NT2/D1 (cell line): ENCODE data around the gene HAAO.

Experiments
- DNase-seq: peaks from one replicate; pipeline ENCODE4 v3.0.0-alpha.2; 2011; ENCODE audit warnings: low read depth, low spot score
- H3K27me3 ChIP-seq: 2 replicates; pipeline ENCODE4 v1.6.0; 2011; ENCODE audit warnings: mild to moderate bottlenecking; ENCODE audit not compliant: insufficient read length, insufficient read depth
- H3K36me3 ChIP-seq: 2 replicates; pipeline ENCODE4 v1.6.1; 2011; ENCODE audit warnings: mild to moderate bottlenecking, low read length, mixed read lengths; ENCODE audit not compliant: insufficient read depth, insufficient read length
- H3K4me1 ChIP-seq: 2 replicates; pipeline ENCODE4 v1.5.1; 2011; ENCODE audit not compliant: insufficient read depth, insufficient read length
- H3K4me3 ChIP-seq: 2 replicates; pipeline ENCODE4 v1.5.1; 2011; ENCODE audit warnings: low read depth; ENCODE audit not compliant: insufficient read length
- H3K9ac ChIP-seq: 2 replicates; pipeline ENCODE4 v1.6.0; 2011; ENCODE audit warnings: low read depth; ENCODE audit not compliant: insufficient read length
- H3K9me3 ChIP-seq: 2 replicates; pipeline ENCODE4 v1.5.1; 2011; ENCODE audit warnings: mild to moderate bottlenecking, low read length; ENCODE audit not compliant: insufficient read depth
- SUZ12 ChIP-seq: IDR thresholded peaks from 2 replicates; pipeline ENCODE4 v1.6.1; 2011; ENCODE audit not compliant: insufficient read length, insufficient read depth; ENCODE audit errors: extremely low read depth
- YY1 ChIP-seq: IDR thresholded peaks from 2 replicates; pipeline ENCODE4 v1.6.1; 2011; ENCODE audit not compliant: insufficient read length, insufficient read depth
- ZNF274 ChIP-seq: IDR thresholded peaks from 2 replicates; pipeline ENCODE4 v1.6.1; 2011; ENCODE audit warnings: mild to moderate bottlenecking, low read depth, low read length

HAAO gene

DNA sequence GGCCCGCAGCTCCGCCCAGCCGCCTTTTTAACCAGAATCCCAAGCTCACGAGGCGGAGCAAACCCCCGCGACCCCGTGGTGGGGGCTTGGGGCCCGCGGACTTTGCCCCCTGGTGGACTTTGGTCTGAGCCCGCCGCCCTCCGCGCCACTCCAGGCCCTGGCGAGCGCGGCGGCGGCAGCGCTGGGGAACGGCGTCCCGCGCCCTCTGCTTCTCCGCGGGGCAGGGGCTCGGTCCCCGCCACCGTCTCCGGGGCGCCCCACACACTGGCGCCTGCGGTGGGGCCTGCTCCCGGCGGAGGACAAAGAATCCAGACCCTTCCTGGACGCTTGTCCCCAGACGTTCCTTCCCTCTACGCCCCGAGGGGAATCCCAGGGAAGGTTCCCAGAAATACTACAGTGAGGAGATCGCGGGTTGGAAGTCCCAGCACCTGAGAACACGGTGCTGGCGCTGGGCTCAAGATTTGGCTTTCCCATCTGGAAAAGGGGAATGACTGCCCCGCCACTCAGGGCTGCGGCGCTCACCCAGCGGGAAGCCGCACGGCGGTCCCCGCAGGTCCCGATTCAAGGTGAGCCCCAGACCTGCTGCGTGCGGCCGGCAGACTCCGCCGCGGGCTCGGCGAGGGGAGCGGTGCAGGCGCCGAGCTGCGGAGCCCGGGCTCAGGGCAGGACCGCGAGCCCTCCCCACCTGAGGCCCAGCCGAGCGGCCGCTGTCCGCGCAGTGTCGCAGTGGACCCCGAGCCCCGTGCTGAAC is at the start of gene HAAO:
TSS of gene HAAO (minus strand) at position 1 of the 751 bp plus-strand sequence. CDS start 47 bp downstream, outside the sequence.
- Histone ChIP-seq H3K4me3 (peak within 1 kb of the TSS; percentile 67), H3K9me3 (no peaks in the 10 kb centered on the region), H3K9ac (peak within 1 kb of the TSS; percentile 86), H3K27me3 (no peaks in the 10 kb centered on the region), H3K4me1 (peaks cover 8% of the 10 kb centered on the region), H3K36me3 (peaks cover 5% of the 10 kb centered on the region)
- TF ChIP-seq ZNF274 (no peak), YY1 (no peak), SUZ12 (no peak)
- no peak for DNase-seq

DNA sequence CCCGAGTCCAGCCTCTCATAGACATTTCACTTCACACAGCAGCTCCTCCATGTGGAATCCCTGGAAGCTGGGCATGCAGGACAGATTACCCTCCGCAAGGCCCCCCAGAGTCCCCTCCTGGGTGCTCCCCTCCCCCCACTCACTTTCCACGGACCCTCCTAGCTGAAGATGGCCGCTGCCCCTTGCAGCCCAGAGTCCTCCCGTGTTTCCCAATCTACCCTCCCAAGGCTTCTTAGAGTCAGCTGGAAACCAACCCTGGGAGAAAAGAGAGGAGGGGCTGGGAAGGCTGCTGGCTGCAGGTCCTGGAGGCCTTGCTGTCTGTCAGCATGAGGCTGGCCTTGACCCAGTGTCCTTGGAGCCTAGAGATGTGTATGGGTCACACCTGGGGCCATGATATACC is 49.0 kb upstream of the HAAO start:
- H3K4me3 ChIP-seq: no peak overlapping the region
- no peaks in the 10 kb centered on the region for H3K36me3 ChIP-seq
- no peak for DNase-seq
- H3K9me3 ChIP-seq: no peaks in the 10 kb centered on the region
- H3K4me1 ChIP-seq: peaks cover 2% of the 10 kb centered on the region
- TF ChIP-seq SUZ12 (no peak), ZNF274 (no peak)
- H3K9ac ChIP-seq: no peak overlapping the region
- no peaks in the 10 kb centered on the region for H3K27me3 ChIP-seq

DNA sequence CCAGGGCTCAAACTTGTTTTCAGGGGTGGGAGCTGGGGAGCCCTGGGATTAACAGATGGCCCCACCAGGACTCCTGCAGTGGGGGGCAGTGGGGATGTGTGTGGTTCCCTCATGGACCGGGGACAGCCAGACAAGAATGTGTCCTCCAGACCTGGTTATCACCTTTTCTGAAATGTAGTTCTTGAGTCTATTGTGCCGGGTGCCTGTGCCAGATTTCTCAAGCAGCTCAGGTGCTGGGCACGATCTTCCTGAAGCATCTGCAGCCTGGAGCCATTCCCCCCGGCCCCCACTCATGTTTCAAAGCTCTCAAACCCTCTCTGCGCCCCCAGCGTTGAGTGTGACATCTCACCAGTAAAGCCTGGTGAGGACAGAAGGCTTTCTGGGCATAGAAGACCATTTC is 48.4 kb upstream of the HAAO start:
- Histone ChIP-seq H3K9ac (no peak overlapping the region), H3K36me3 (no peaks in the 10 kb centered on the region), H3K4me3 (no peak overlapping the region), H3K9me3 (no peaks in the 10 kb centered on the region), H3K4me1 (no peaks in the 10 kb centered on the region), H3K27me3 (no peaks in the 10 kb centered on the region)
- TF ChIP-seq ZNF274 (no peak), YY1 (no peak), SUZ12 (no peak)
- DNase-seq: no peak

DNA sequence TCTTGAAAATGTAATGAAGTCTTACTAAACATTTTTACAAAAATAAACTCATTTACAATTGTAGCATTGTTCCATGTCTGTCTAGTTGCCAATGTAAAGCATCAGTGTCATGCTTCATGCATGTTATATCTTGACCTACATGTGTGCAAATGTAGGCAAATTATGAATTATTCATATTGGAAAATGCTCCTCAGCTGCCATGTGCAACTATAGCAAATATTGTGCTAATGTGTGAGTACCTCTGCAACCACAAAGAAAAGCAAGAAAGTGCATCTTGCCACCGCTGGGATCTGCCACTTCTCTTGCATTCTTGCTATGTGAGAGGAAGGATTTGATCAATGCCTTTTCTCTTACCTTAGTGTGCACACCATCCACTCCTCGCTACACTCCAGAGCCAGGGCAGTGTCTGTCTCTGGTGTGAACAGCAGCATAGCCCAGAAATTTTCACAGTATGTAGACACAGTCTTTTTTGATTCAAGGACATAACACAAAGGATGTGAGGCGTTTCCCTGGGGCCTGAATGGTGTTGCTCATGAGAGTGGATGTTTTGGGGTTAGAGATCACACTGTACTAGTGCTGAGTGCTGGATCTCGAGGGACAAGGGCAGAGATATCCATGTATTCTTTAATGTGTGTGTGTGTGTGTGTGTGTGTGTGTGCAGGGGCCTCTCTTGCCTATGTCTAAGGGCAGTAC is 47.6 kb upstream of the HAAO start:
- Histone ChIP-seq H3K4me3 (no peak overlapping the region), H3K4me1 (no peaks in the 10 kb centered on the region), H3K27me3 (no peaks in the 10 kb centered on the region), H3K36me3 (no peaks in the 10 kb centered on the region), H3K9ac (no peak overlapping the region), H3K9me3 (no peaks in the 10 kb centered on the region)
- TF ChIP-seq YY1: no peak
- no peak for TF ChIP-seq SUZ12
- TF ChIP-seq ZNF274: no peak
- no peak for DNase-seq

DNA sequence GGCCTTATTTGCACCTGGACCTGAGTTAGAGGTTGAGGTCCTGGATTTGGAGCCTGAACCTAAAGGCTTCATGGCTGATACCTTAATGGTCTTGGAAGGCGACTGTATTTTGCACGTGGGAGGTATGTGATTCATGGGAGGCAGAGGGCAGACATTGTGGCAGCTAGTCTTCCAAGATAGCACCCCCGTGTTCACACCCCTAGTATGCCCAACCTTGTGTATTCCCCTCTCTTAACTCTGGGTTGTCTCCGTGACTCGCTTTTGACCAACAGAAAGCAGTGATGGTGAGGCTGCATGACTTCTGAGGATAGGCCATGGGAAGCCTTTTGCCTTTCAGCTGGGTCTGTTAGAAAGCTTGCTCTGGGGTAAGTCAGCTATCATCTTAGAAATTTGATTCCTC is 45.8 kb upstream of the HAAO start:
- H3K4me1 ChIP-seq: no peaks in the 10 kb centered on the region
- no peak overlapping the region for H3K9ac ChIP-seq
- no peaks in the 10 kb centered on the region for H3K9me3 ChIP-seq
- no peaks in the 10 kb centered on the region for H3K36me3 ChIP-seq
- no peaks in the 10 kb centered on the region for H3K27me3 ChIP-seq
- TF ChIP-seq ZNF274: no peak
- TF ChIP-seq SUZ12: no peak
- no peak for TF ChIP-seq YY1
- no peak overlapping the region for H3K4me3 ChIP-seq
- DNase-seq: no peak

DNA sequence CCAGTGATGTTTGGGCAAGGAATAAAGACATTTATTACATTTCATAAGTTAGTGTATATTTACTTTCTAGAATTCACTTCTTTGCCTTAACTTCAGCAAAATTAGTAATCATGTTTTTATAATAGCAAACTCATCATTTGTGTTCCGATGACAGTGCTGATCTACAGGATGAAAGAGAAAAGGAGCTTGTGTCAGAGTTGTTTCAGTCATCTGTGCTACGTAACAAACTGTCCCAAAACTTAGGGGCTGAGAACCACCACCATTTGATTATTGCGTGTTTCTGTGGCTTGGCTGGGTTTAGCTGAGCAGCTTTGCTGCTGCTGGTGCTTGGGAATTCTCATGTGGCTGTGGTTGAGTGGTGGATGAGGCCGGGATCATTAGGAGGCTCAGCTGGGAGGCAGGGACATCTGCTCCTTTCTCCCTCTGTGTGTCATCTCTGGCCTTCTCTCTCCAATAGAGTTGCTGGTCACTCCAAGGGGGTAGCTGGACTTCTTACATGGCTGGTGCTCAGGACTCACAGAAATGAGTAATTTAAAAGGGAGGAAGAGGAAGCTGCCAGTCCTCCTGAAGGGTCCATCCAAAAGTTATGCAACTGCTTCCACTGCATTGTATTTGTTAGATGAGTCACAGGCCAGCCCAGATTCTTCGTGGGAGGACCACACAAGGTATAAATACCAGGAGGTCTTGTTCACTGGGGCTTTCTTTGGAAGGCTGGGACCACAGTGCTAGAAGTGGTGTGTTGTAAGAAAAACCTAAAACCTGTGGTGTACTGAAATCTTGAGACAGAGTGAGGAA is 43.4 kb upstream of the HAAO start:
- Histone ChIP-seq H3K27me3 (no peaks in the 10 kb centered on the region), H3K4me1 (no peaks in the 10 kb centered on the region), H3K9ac (no peak overlapping the region), H3K36me3 (no peaks in the 10 kb centered on the region), H3K4me3 (no peak overlapping the region), H3K9me3 (no peaks in the 10 kb centered on the region)
- DNase-seq: no peak
- TF ChIP-seq ZNF274: no peak

DNA sequence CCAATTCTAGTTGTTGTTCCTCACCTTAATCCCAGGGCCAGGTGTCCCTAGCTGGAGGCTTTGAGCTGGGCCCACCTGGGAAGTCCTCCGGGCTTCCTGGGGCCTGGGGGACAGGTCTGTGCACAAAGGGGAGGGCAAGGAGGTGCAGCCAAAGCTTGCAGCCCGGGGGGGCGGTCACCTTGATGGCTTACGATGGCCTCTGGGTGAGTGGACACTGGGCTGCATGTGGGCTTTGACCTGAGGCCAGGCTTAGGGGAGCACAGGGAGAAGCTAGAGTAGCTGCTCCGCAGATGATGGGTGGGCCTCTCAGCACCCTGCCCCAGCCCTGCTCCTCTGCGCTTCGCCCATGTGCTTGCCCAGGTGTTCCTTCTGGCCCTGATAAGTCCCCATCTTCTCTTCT is 41.8 kb upstream of the HAAO start:
- H3K9ac ChIP-seq: no peak overlapping the region
- TF ChIP-seq SUZ12 (no peak), YY1 (no peak), ZNF274 (no peak)
- H3K36me3 ChIP-seq: no peaks in the 10 kb centered on the region
- H3K9me3 ChIP-seq: no peaks in the 10 kb centered on the region
- H3K4me1 ChIP-seq: peaks cover 2% of the 10 kb centered on the region
- no peaks in the 10 kb centered on the region for H3K27me3 ChIP-seq
- DNase-seq: no peak
- no peak overlapping the region for H3K4me3 ChIP-seq
